ENCODE data around the gene LPCAT2.

GRCh38 chr16:55552621-55553020 lies 43.7 kb downstream of the LPCAT2 start:
- TF ChIP-seq SIN3A (conservative IDR thresholded peaks at IDR 0.05 in 1 of 2, IDR thresholded peaks at IDR 0.05 in 1 of 2; ENCODE audit: low read depth in 1 of 2, low read length in 2 of 2) (no peak), ATF2 (IDR thresholded peaks at IDR 0.05; ENCODE audit: low read length) (no peak), CTCF (IDR thresholded peaks at IDR 0.05; ENCODE audit: control extremely low read depth in 1 of 3, insufficient read depth in 1 of 3, low read depth in 1 of 3, low read length in 3 of 3) (no peak), RAD21 (IDR thresholded peaks at IDR 0.05 in 1 of 2, conservative IDR thresholded peaks at IDR 0.05 in 1 of 2; ENCODE audit: low read depth in 2 of 2, low read length in 2 of 2) (no peak), POLR2AphosphoS5 (IDR thresholded peaks at IDR 0.05; ENCODE audit: low read depth, low read length) (no peak), TCF12 (IDR thresholded peaks at IDR 0.05; ENCODE audit: low read depth, low read length) (no peak), MAFK (IDR thresholded peaks at IDR 0.05; ENCODE audit: low read depth, low read length) (no peak), POLR2A (IDR thresholded peaks at IDR 0.05; ENCODE audit: control extremely low read depth in 1 of 2, low read depth in 2 of 2, low read length in 2 of 2) (no peak), CHD2 (IDR thresholded peaks at IDR 0.05; ENCODE audit: low read length) (no peak), ATF3 (IDR thresholded peaks at IDR 0.05; ENCODE audit: insufficient read depth, low read depth, low read length) (no peak), PHF8 (conservative IDR thresholded peaks at IDR 0.05; ENCODE audit: low read depth, low read length) (no peak), EP300 (IDR thresholded peaks at IDR 0.05; ENCODE audit: borderline replicate concordance in 1 of 2, low read depth in 2 of 2, low read length in 2 of 2) (no peak), MAX (IDR thresholded peaks at IDR 0.05) (no peak)
